SK-N-SH (cell line): Measurements from ENCODE around the gene SHROOM3.

Experiments
- CHD2 ChIP-seq: fragments of 150-350 bp; IDR thresholded peaks from 2 replicates; pipeline ENCODE4 v1.6.1; 2018; ENCODE audit warnings: low read length; ENCODE audit not compliant: partially characterized antibody
- CTCF ChIP-seq: fragments of 200-600 bp; sonication (generic); IDR thresholded peaks from 2 replicates; pipeline ENCODE4 v1.6.1; 2017; ENCODE audit warnings: antibody characterized with exemption, mild to moderate bottlenecking, moderate library complexity
- EP300 ChIP-seq, 2 experiments: IDR thresholded peaks; 2 replicates each; pipeline versions ENCODE4 v1.4.0 to v1.6.1; 2012; ENCODE audit warnings: borderline replicate concordance in 1 of 2, low read depth in 1 of 2, low read length in 1 of 2
- MAX ChIP-seq: IDR thresholded peaks from 2 replicates; pipeline ENCODE4 v1.4.0; 2012; ENCODE audit warnings: low read depth
- RAD21 ChIP-seq: IDR thresholded peaks from 2 replicates; pipeline ENCODE4 v1.6.1; 2012; ENCODE audit warnings: mild to moderate bottlenecking, low read length
- REST ChIP-seq: IDR thresholded peaks from 2 replicates; pipeline ENCODE4 v1.6.1; 2012; ENCODE audit warnings: mild to moderate bottlenecking, low read depth, low read length, moderate library complexity
- SMC3 ChIP-seq: IDR thresholded peaks from 2 replicates; pipeline ENCODE4 v1.6.1; 2012; ENCODE audit warnings: low read depth, low read length, improper control_type of control experiment
- USF1 ChIP-seq: IDR thresholded peaks from 2 replicates; pipeline ENCODE4 v1.4.0; 2012; ENCODE audit warnings: low read depth, borderline replicate concordance
- USF2 ChIP-seq: fragments of 150-350 bp; IDR thresholded peaks from 2 replicates; pipeline ENCODE4 v1.6.1; 2017; ENCODE audit warnings: antibody characterized with exemption, low read length, low read depth, borderline replicate concordance
- YY1 ChIP-seq: IDR thresholded peaks from 2 replicates; pipeline ENCODE4 v1.4.0; 2012; ENCODE audit warnings: low read depth, mild to moderate bottlenecking

- TF ChIP-seq RAD21 = peak; percentile 32
- no peak for TF ChIP-seq CTCF
- TF ChIP-seq USF1 = no peak
- no peak; the same call in 1 of the 2 replicates for TF ChIP-seq SMC3
- no peak for TF ChIP-seq USF2
- TF ChIP-seq MAX = 0 out of 2 replicates have a peak, but pooled peaks have one; percentile 15
- no peak for TF ChIP-seq REST
- TF ChIP-seq YY1 = no peak
- TF ChIP-seq CHD2 = peak; percentile 48
- TF ChIP-seq EP300 (IDR thresholded peaks at IDR 0.05; ENCODE audit: borderline replicate concordance in 1 of 2, low read depth in 1 of 2, low read length in 1 of 2) = peak in 1 of 2 experiments; percentile 80; a peak in 1 of 4 replicates
Measured at GRCh38 chr4:76690011-76690905, 255.2 kb downstream of the SHROOM3 start.
